SK-N-SH (cell line): Measurements from ENCODE around the gene BNC2. TPM values are rescaled to one million over a fixed set of nuclear protein-coding genes. Genes with fewer than 3 reads are reported as not detected.

Experiments
- CTCF ChIA-PET: fragments of 300-600, 350-600 bp; formaldehyde crosslinking; extraction: SDS; loops from one replicate; lab custom pipeline; 2021; lab: Yijun Ruan, JAX
- POLR2A ChIA-PET: fragments of 350-600 bp; sonication (Branson Sonifier 250); formaldehyde crosslinking; extraction: SDS; loops from one replicate; lab custom pipeline; 2020; ENCODE audit warnings: antibody characterized with exemption, inconsistent platforms; lab: Yijun Ruan, JAX
- DNase-seq: peaks from one replicate; pipeline ENCODE4 v3.0.0; 2012
- H2AFZ ChIP-seq: fragments of 200-600 bp; sonication (generic); 2 replicates; pipeline ENCODE4 v1.8.1; 2016; ENCODE audit warnings: antibody characterized with exemption, mild to moderate bottlenecking, low read depth
- H3F3A ChIP-seq: fragments of 200-600 bp; sonication (generic); replicated peaks from 2 replicates; pipeline ENCODE3; 2016; ENCODE audit warnings: antibody characterized with exemption, mild to moderate bottlenecking; ENCODE audit not compliant: insufficient read depth
- H3K27ac ChIP-seq, 2 experiments: fragments of 200-500 bp in 1 of 2; fragments of 200-600 bp in 1 of 2; sonication (Bioruptor generic) in 1 of 2; sonication (generic), shearing (Covaris generic) in 1 of 2; 2 replicates each; pipeline versions ENCODE4 v1.5.1 to v1.6.1; 2014 to 2016; ENCODE audit warnings: low read depth in 2 of 2, inconsistent platforms in 1 of 2, low read length in 1 of 2, mild to moderate bottlenecking in 1 of 2, mixed read lengths in 1 of 2
- H3K27me3 ChIP-seq: fragments of 200-600 bp; sonication (generic), shearing (Covaris generic); 2 replicates; pipeline ENCODE4 v1.6.1; 2016; ENCODE audit warnings: mixed run types; ENCODE audit not compliant: insufficient read depth
- H3K36me3 ChIP-seq, 2 experiments: fragments of 200-500 bp in 1 of 2; fragments of 200-600 bp in 1 of 2; sonication (Bioruptor generic) in 1 of 2; sonication (generic) in 1 of 2; replicated peaks in 1 of 2; 2 replicates each; pipeline versions ENCODE3 to v1.5.1; 2014 to 2016; ENCODE audit warnings: low read length in 1 of 2, mild to moderate bottlenecking in 1 of 2; ENCODE audit not compliant: insufficient read depth in 2 of 2, control insufficient read depth in 1 of 2
- H3K4me1 ChIP-seq, 2 experiments: fragments of 200-500 bp in 1 of 2; fragments of 200-600 bp in 1 of 2; sonication (Bioruptor generic) in 1 of 2; sonication (generic), shearing (Covaris generic) in 1 of 2; 2 replicates each; pipeline versions ENCODE4 v1.5.1 to v1.6.1; 2014 to 2016; ENCODE audit warnings: low read depth in 1 of 2, low read length in 1 of 2, mixed run types in 1 of 2; ENCODE audit not compliant: insufficient read depth in 2 of 2, control insufficient read depth in 1 of 2
- H3K4me2 ChIP-seq: fragments of 200-600 bp; sonication (generic), shearing (Covaris generic); 2 replicates; pipeline ENCODE4 v1.6.1; 2017; ENCODE audit warnings: mixed run types
- H3K4me3 ChIP-seq, 2 experiments: fragments of 200-500 bp in 1 of 2; fragments of 200-600 bp in 1 of 2; sonication (Bioruptor generic) in 1 of 2; sonication (generic), shearing (Covaris generic) in 1 of 2; 2 replicates each; pipeline versions ENCODE4 v1.5.1 to v1.8.1; 2014 to 2016; ENCODE audit warnings: low read depth in 2 of 2, inconsistent platforms in 1 of 2, low read length in 1 of 2, mild to moderate bottlenecking in 1 of 2, mixed read lengths in 1 of 2, moderate library complexity in 1 of 2
- H3K79me2 ChIP-seq: fragments of 200-600 bp; sonication (generic); 2 replicates; pipeline ENCODE4 v1.8.1; 2017; ENCODE audit warnings: mild to moderate bottlenecking; ENCODE audit not compliant: insufficient read depth
- H3K9ac ChIP-seq: fragments of 200-600 bp; sonication (generic); 2 replicates; pipeline ENCODE4 v1.6.1; 2017; ENCODE audit warnings: mixed run types
- H3K9me2 ChIP-seq: fragments of 200-600 bp; sonication (generic); 2 replicates; pipeline ENCODE4 v1.6.1; 2017; ENCODE audit warnings: mixed run types
- H3K9me3 ChIP-seq: fragments of 200-600 bp; sonication (generic); 2 replicates; pipeline ENCODE4 v1.6.1; 2017; ENCODE audit warnings: mixed run types, mild to moderate bottlenecking, moderate library complexity
- H4K20me1 ChIP-seq: fragments of 200-600 bp; sonication (generic); 2 replicates; pipeline ENCODE4 v1.6.1; 2017; ENCODE audit warnings: mild to moderate bottlenecking, mixed run types; ENCODE audit not compliant: insufficient read depth
- FOSL2 ChIP-seq: IDR thresholded peaks from 2 replicates; pipeline ENCODE4 v1.4.0; 2012; ENCODE audit warnings: low read depth, mild to moderate bottlenecking, moderate library complexity, borderline replicate concordance
- FOXJ3 ChIP-seq: sonication (generic); formaldehyde crosslinking; IDR thresholded peaks from 2 replicates; pipeline ENCODE4 v1.5.1; 2020; ENCODE audit warnings: mild to moderate bottlenecking, missing genetic modification reagents
- FOXM1 ChIP-seq: IDR thresholded peaks from 2 replicates; pipeline ENCODE4 v1.4.0; 2012; ENCODE audit warnings: low read depth, mild to moderate bottlenecking
- GABPA ChIP-seq: IDR thresholded peaks from 2 replicates; pipeline ENCODE4 v1.4.0; 2012; ENCODE audit warnings: low read depth, mild to moderate bottlenecking
- GATA2 ChIP-seq: sonication (generic); formaldehyde crosslinking; IDR thresholded peaks from 2 replicates; pipeline ENCODE4 v1.5.0; 2020; ENCODE audit warnings: mild to moderate bottlenecking, missing genetic modification reagents
- JUND ChIP-seq: IDR thresholded peaks from 2 replicates; pipeline ENCODE4 v1.4.0; 2012
- NFIC ChIP-seq: IDR thresholded peaks from 2 replicates; pipeline ENCODE4 v1.4.0; 2012; ENCODE audit warnings: borderline replicate concordance
- NRF1 ChIP-seq: IDR thresholded peaks from 2 replicates; pipeline ENCODE4 v1.6.1; 2012; ENCODE audit warnings: low read depth, mild to moderate bottlenecking, low read length
- POLR2AphosphoS5 ChIP-seq: IDR thresholded peaks from 2 replicates; pipeline ENCODE4 v1.6.1; 2012; ENCODE audit warnings: low read depth, low read length
- SIN3A ChIP-seq: IDR thresholded peaks from 2 replicates; pipeline ENCODE4 v1.6.1; 2012; ENCODE audit warnings: low read depth, mild to moderate bottlenecking, low read length, moderate library complexity, borderline replicate concordance
- SMC3 ChIP-seq: IDR thresholded peaks from 2 replicates; pipeline ENCODE4 v1.6.1; 2012; ENCODE audit warnings: low read depth, low read length, improper control_type of control experiment
- TAF1 ChIP-seq: IDR thresholded peaks from 2 replicates; pipeline ENCODE4 v1.6.1; 2012; ENCODE audit warnings: low read depth, mild to moderate bottlenecking, low read length, moderate library complexity, borderline replicate concordance
- YY1 ChIP-seq: IDR thresholded peaks from 2 replicates; pipeline ENCODE4 v1.4.0; 2012; ENCODE audit warnings: low read depth, mild to moderate bottlenecking
- WGBS: methylation state at CpG from one replicate; pipeline ENCODE4 v1.1.6; 2017; ENCODE audit warnings: low lambda C conversion rate; 5-methylcytosine and 5-hydroxymethylcytosine counted together
- polyA plus RNA-seq, 3 experiments: library from polyadenylated mRNA; depleted of rRNA; stranded (reverse); fragments of >200 nt; gene quantifications; 2 replicates each; pipeline ENCODE4 v1.2.3, GENCODE V29; 2012
- TF ChIP-seq, protein P1 (sequence below): IDR thresholded peaks from 2 replicates; pipeline ENCODE4 v1.4.0; 2012; ENCODE audit warnings: low read depth, borderline replicate concordance
- TF ChIP-seq, protein P2 (sequence below): fragments of 150-350 bp; IDR thresholded peaks from 2 replicates; pipeline ENCODE4 v1.6.1; 2016; ENCODE audit warnings: mild to moderate bottlenecking, low read depth, low read length

The BNC2 gene
- polyA plus RNA-seq, 1 of the 3 experiments (the other 2 are of a cell fraction): 8.8 TPM

DNA sequence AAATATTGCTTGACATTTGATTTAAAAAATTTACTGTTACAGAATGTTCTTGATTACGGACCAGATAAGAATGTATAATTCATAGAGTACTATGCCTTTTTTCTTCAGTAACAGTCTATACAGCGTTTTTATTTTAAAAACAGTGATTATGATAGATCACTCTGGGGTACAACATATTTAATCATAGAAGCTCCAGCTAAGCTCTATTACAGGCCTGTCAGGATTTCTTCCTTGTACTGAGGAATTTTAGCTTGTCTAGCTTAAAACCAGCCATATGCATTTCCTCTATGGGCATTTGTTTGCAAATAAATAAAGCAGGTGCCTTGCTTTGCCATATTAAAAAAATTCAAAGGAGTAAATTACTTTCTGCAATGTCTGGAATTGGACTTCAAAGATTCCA is 423.8 kb downstream of the BNC2 start:
- no peaks in the 10 kb centered on the region for H3K9me3 ChIP-seq
- 83% methylated on average over 2 of the region's 2 CpGs for WGBS
- no peaks in the 10 kb centered on the region for H3K36me3 ChIP-seq
- H4K20me1 ChIP-seq: no peaks in the 10 kb centered on the region
- peaks cover 6 to 21% of the 10 kb centered on the region in 2 experiments for H3K4me1 ChIP-seq
- H3K79me2 ChIP-seq: no peaks in the 10 kb centered on the region
- H3F3A ChIP-seq: peaks cover 8% of the 10 kb centered on the region
- DNase-seq: no peak
- H2AFZ ChIP-seq: no peak overlapping the region
- H3K27me3 ChIP-seq: no peaks in the 10 kb centered on the region
- no peaks in the 10 kb centered on the region for H3K9me2 ChIP-seq
- H3K4me3 ChIP-seq: no peak overlapping the region
- H3K9ac ChIP-seq: no peak overlapping the region
- CTCF ChIA-PET: no interaction called here
- no peak overlapping the region for H3K4me2 ChIP-seq
- H3K27ac ChIP-seq: no peak overlapping the region
- TF ChIP-seq FOXJ3 (no peak), NFIC (no peak), GATA2 (CRISPR knock-in tag) (no peak), TAF1 (no peak), FOXM1 (no peak), SIN3A (no peak)
- POLR2A ChIA-PET: no interaction called here

DNA sequence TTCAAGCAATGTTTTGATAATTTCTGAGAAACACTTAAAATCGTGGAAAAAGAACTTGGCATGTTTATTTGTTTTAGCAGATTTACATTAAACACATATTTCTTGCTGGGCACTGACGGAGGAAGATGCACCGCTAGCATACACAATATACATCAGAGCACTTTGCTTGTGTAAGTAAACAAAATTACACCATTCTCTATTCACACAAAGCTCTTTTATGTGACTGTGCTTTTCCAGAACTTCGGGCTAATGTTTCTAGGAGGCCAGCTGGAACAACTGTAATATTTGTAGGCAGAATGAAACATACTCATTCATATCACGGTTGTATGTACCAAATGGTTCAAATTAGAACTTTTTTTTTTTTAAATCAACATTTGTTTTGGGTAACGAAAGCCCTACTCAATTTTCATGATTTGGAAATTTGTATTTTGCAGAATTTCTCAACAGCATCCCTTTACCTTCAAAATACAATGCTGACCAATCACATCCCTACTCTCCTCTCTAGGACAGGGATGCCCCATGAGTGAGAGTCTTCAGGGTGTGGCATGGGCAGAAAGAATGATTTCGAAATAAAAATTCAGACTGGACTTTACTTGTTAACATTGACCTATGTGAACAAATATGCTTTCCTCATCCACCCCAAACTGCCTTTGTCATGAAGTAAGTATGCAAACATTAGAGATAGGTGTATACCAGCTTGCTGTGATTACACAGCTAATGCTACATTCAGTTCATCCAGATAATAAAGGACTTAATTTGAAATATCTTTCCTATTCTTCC is 425.1 kb downstream of the BNC2 start:
- peaks cover 8% of the 10 kb centered on the region for H3F3A ChIP-seq
- no peaks in the 10 kb centered on the region for H4K20me1 ChIP-seq
- H3K27ac ChIP-seq: no peak overlapping the region
- H3K79me2 ChIP-seq: no peaks in the 10 kb centered on the region
- no peaks in the 10 kb centered on the region for H3K9me3 ChIP-seq
- no peak for DNase-seq
- no peak overlapping the region for H3K4me3 ChIP-seq
- TF ChIP-seq JUND (no peak), TAF1 (no peak), NRF1 (no peak), SMC3 (no peak), YY1 (no peak), GABPA (no peak), FOXM1 (no peak), FOSL2 (no peak), POLR2AphosphoS5 (no peak)
- TF ChIP-seq, protein P1, sequence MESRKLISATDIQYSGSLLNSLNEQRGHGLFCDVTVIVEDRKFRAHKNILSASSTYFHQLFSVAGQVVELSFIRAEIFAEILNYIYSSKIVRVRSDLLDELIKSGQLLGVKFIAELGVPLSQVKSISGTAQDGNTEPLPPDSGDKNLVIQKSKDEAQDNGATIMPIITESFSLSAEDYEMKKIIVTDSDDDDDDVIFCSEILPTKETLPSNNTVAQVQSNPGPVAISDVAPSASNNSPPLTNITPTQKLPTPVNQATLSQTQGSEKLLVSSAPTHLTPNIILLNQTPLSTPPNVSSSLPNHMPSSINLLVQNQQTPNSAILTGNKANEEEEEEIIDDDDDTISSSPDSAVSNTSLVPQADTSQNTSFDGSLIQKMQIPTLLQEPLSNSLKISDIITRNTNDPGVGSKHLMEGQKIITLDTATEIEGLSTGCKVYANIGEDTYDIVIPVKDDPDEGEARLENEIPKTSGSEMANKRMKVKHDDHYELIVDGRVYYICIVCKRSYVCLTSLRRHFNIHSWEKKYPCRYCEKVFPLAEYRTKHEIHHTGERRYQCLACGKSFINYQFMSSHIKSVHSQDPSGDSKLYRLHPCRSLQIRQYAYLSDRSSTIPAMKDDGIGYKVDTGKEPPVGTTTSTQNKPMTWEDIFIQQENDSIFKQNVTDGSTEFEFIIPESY: no peak
- TF ChIP-seq, protein P2, sequence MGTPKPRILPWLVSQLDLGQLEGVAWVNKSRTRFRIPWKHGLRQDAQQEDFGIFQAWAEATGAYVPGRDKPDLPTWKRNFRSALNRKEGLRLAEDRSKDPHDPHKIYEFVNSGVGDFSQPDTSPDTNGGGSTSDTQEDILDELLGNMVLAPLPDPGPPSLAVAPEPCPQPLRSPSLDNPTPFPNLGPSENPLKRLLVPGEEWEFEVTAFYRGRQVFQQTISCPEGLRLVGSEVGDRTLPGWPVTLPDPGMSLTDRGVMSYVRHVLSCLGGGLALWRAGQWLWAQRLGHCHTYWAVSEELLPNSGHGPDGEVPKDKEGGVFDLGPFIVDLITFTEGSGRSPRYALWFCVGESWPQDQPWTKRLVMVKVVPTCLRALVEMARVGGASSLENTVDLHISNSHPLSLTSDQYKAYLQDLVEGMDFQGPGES: no peak
- no peak overlapping the region for H3K9ac ChIP-seq
- ChIA-PET CTCF (no interaction called here), POLR2A (no interaction called here)
- no peak overlapping the region for H2AFZ ChIP-seq
- peaks cover 6 to 15% of the 10 kb centered on the region in 2 experiments for H3K4me1 ChIP-seq
- H3K27me3 ChIP-seq: no peaks in the 10 kb centered on the region
- no peaks in the 10 kb centered on the region for H3K36me3 ChIP-seq
- H3K4me2 ChIP-seq: no peak overlapping the region
- 87% methylated on average over 7 of the region's 7 CpGs for WGBS
- H3K9me2 ChIP-seq: no peaks in the 10 kb centered on the region
